ENCODE data around the gene ARMC3. TPM values are rescaled to one million over a fixed set of nuclear protein-coding genes. Genes with fewer than 3 reads are reported as not detected.

Gene ARMC3
- total RNA-seq, 2 experiments from 2014 or later = not detected

GRCh38 chr10:22980822-22981221 is 53.0 kb downstream of the ARMC3 start:
- no peak for DNase-seq
- H3K27me3 Mint-ChIP-seq (ENCODE audit: low read depth) = peaks cover 14% of the 10 kb centered on the region
- POLR2A ChIA-PET = interaction anchor here (0.5 kb wide), 1 partner anchor 1509 kb away, joined by 3 read pairs; no protein-coding TSS in a partner anchor
- no peak overlapping the region for H3K27ac Mint-ChIP-seq
- H3K9me3 Mint-ChIP-seq (ENCODE audit: insufficient read depth) = no peaks in the 10 kb centered on the region
- no peak for ATAC-seq
- H3K4me3 Mint-ChIP-seq = no peak overlapping the region
- CTCF ChIA-PET = interaction anchor here (0.6 kb wide), 1 partner anchor 371 kb away, joined by 3 read pairs; no protein-coding TSS in a partner anchor
- H3K36me3 Mint-ChIP-seq (ENCODE audit: low read depth) = no peaks in the 10 kb centered on the region
- peaks cover 7% of the 10 kb centered on the region for H3K4me1 Mint-ChIP-seq (ENCODE audit: low read depth)

GRCh38 chr10:22984066-22984465 is 56.2 kb downstream of the ARMC3 start:
- Mint-ChIP-seq H3K9me3 (ENCODE audit: insufficient read depth) (no peaks in the 10 kb centered on the region), H3K4me3 (no peak overlapping the region), H3K27me3 (ENCODE audit: low read depth) (peaks cover 4% of the 10 kb centered on the region), H3K27ac (no peak overlapping the region), H3K36me3 (ENCODE audit: low read depth) (no peaks in the 10 kb centered on the region), H3K4me1 (ENCODE audit: low read depth) (peaks cover 15% of the 10 kb centered on the region)
- CTCF ChIA-PET = interaction anchor here (1.5 kb wide), 1 partner anchor 410 kb away, joined by 9 read pairs; no protein-coding TSS in a partner anchor
- DNase-seq (no peak), ATAC-seq (no peak)
- POLR2A ChIA-PET = no interaction called here

GRCh38 chr10:22986771-22987542 is 59.1 kb downstream of the ARMC3 start:
- Mint-ChIP-seq H3K27me3 (ENCODE audit: low read depth) (peaks cover 7% of the 10 kb centered on the region), H3K36me3 (ENCODE audit: low read depth) (no peaks in the 10 kb centered on the region), H3K4me1 (ENCODE audit: low read depth) (peaks cover 21% of the 10 kb centered on the region), H3K27ac (no peak overlapping the region), H3K9me3 (ENCODE audit: insufficient read depth) (no peaks in the 10 kb centered on the region), H3K4me3 (no peak overlapping the region)
- ATAC-seq (no peak), DNase-seq (no peak)
- ChIA-PET POLR2A (no interaction called here), CTCF (interaction anchor here (1.0 to 4.6 kb wide), 8 partner anchors 10 to 996 kb away, joined by 3 to 44 read pairs (median 4); no protein-coding TSS in a partner anchor)

GRCh38 chr10:22988581-22989360 is 60.9 kb downstream of the ARMC3 start:
- no peak overlapping the region for H3K4me3 Mint-ChIP-seq
- POLR2A ChIA-PET = interaction anchor here (0.6 kb wide), 1 partner anchor 985 kb away, joined by 3 read pairs; the partner anchor contains the start of gene DNAJC1
- no peak overlapping the region for H3K27ac Mint-ChIP-seq
- H3K27me3 Mint-ChIP-seq (ENCODE audit: low read depth) = peaks cover 11% of the 10 kb centered on the region
- CTCF ChIA-PET = interaction anchor here (0.6 to 4.6 kb wide), 55 partner anchors 9 to 1010 kb away, joined by 3 to 44 read pairs (median 4); no protein-coding TSS in a partner anchor
- peaks cover 21% of the 10 kb centered on the region for H3K4me1 Mint-ChIP-seq (ENCODE audit: low read depth)
- DNase-seq = peak; percentile 78
- H3K36me3 Mint-ChIP-seq (ENCODE audit: low read depth) = no peaks in the 10 kb centered on the region
- ATAC-seq = peak; percentile 71
- H3K9me3 Mint-ChIP-seq (ENCODE audit: insufficient read depth) = no peaks in the 10 kb centered on the region

GRCh38 chr10:22990443-22990842 is 62.6 kb downstream of the ARMC3 start:
- Mint-ChIP-seq H3K9me3 (ENCODE audit: insufficient read depth) (no peaks in the 10 kb centered on the region), H3K4me1 (ENCODE audit: low read depth) (peaks cover 16% of the 10 kb centered on the region), H3K36me3 (ENCODE audit: low read depth) (no peaks in the 10 kb centered on the region), H3K27me3 (ENCODE audit: low read depth) (peaks cover 19% of the 10 kb centered on the region), H3K27ac (no peak overlapping the region), H3K4me3 (no peak overlapping the region)
- CTCF ChIA-PET = interaction anchor here (1.2 to 4.6 kb wide), 10 partner anchors 13 to 1003 kb away, joined by 3 to 44 read pairs (median 6); no protein-coding TSS in a partner anchor
- ATAC-seq (no peak), DNase-seq (no peak)
- POLR2A ChIA-PET = interaction anchor here (0.6 kb wide), 1 partner anchor 650 kb away, joined by 3 read pairs; no protein-coding TSS in a partner anchor

- DNase-seq = peak; percentile 55
- CTCF ChIA-PET = no interaction called here
- ATAC-seq = peak; percentile 66
- Mint-ChIP-seq H3K4me3 (no peak overlapping the region), H3K27ac (no peak overlapping the region), H3K9me3 (ENCODE audit: insufficient read depth) (no peaks in the 10 kb centered on the region), H3K27me3 (ENCODE audit: low read depth) (peaks cover 28% of the 10 kb centered on the region), H3K36me3 (ENCODE audit: low read depth) (no peaks in the 10 kb centered on the region), H3K4me1 (ENCODE audit: low read depth) (peaks cover 16% of the 10 kb centered on the region)
- POLR2A ChIA-PET = no interaction called here
Observed at GRCh38 chr10:22992075-22992474, 64.2 kb downstream of the ARMC3 start.

GRCh38 chr10:22992621-22993020 is 64.8 kb downstream of the ARMC3 start:
- ATAC-seq (no peak), DNase-seq (no peak)
- ChIA-PET CTCF (no interaction called here), POLR2A (no interaction called here)
- Mint-ChIP-seq H3K36me3 (ENCODE audit: low read depth) (no peaks in the 10 kb centered on the region), H3K27ac (no peak overlapping the region), H3K27me3 (ENCODE audit: low read depth) (peaks cover 28% of the 10 kb centered on the region), H3K9me3 (ENCODE audit: insufficient read depth) (no peaks in the 10 kb centered on the region), H3K4me1 (ENCODE audit: low read depth) (peaks cover 16% of the 10 kb centered on the region), H3K4me3 (no peak overlapping the region)

GRCh38 chr10:22993314-22993713 is 65.5 kb downstream of the ARMC3 start:
- ATAC-seq = no peak
- CTCF ChIA-PET = interaction anchor here (1.0 to 1.1 kb wide), 2 partner anchors 420 to 1000 kb away, joined by 3 read pairs; no protein-coding TSS in a partner anchor
- H3K4me1 Mint-ChIP-seq (ENCODE audit: low read depth) = peaks cover 14% of the 10 kb centered on the region

GRCh38 chr10:22997096-22997495 is 69.2 kb downstream of the ARMC3 start:
- Mint-ChIP-seq H3K9me3 (ENCODE audit: insufficient read depth) (no peaks in the 10 kb centered on the region), H3K27me3 (ENCODE audit: low read depth) (peaks cover 27% of the 10 kb centered on the region), H3K27ac (no peak overlapping the region), H3K4me3 (no peak overlapping the region), H3K36me3 (ENCODE audit: low read depth) (no peaks in the 10 kb centered on the region), H3K4me1 (ENCODE audit: low read depth) (peaks cover 1% of the 10 kb centered on the region)
- DNase-seq (no peak), ATAC-seq (no peak)
- ChIA-PET CTCF (interaction anchor here (1.2 to 2.0 kb wide), 2 partner anchors 9 to 424 kb away, joined by 5 read pairs; no protein-coding TSS in a partner anchor), POLR2A (no interaction called here)

More at GRCh38 chr10:22993314-22993713, 65.5 kb downstream of the ARMC3 start:
- H3K9me3 Mint-ChIP-seq (ENCODE audit: insufficient read depth) = no peaks in the 10 kb centered on the region
- POLR2A ChIA-PET = no interaction called here
- H3K27ac Mint-ChIP-seq = no peak overlapping the region
- H3K36me3 Mint-ChIP-seq (ENCODE audit: low read depth) = no peaks in the 10 kb centered on the region
- DNase-seq = no peak
- peaks cover 32% of the 10 kb centered on the region for H3K27me3 Mint-ChIP-seq (ENCODE audit: low read depth)
- no peak overlapping the region for H3K4me3 Mint-ChIP-seq

- DNase-seq (no peak), ATAC-seq (no peak)
- Mint-ChIP-seq H3K4me3 (no peak overlapping the region), H3K36me3 (ENCODE audit: low read depth) (no peaks in the 10 kb centered on the region), H3K4me1 (ENCODE audit: low read depth) (no peaks in the 10 kb centered on the region), H3K27ac (no peak overlapping the region), H3K9me3 (ENCODE audit: insufficient read depth) (no peaks in the 10 kb centered on the region), H3K27me3 (ENCODE audit: low read depth) (peaks cover 31% of the 10 kb centered on the region)
- CTCF ChIA-PET = interaction anchor here (0.6 to 2.0 kb wide), 4 partner anchors 9 to 442 kb away, joined by 3 to 5 read pairs (median 4); no protein-coding TSS in a partner anchor
- POLR2A ChIA-PET = no interaction called here
Observed at GRCh38 chr10:22998091-22998490, 70.2 kb downstream of the ARMC3 start.

- ATAC-seq (no peak), DNase-seq (no peak)
- no peaks in the 10 kb centered on the region for H3K4me1 Mint-ChIP-seq (ENCODE audit: low read depth)
- no peak overlapping the region for H3K4me3 Mint-ChIP-seq
- CTCF ChIA-PET = interaction anchor here (1.1 kb wide), 1 partner anchor 11 kb away, joined by 4 read pairs; no protein-coding TSS in a partner anchor
- no peak overlapping the region for H3K27ac Mint-ChIP-seq
- peaks cover 27% of the 10 kb centered on the region for H3K27me3 Mint-ChIP-seq (ENCODE audit: low read depth)
- H3K36me3 Mint-ChIP-seq (ENCODE audit: low read depth) = no peaks in the 10 kb centered on the region
- H3K9me3 Mint-ChIP-seq (ENCODE audit: insufficient read depth) = no peaks in the 10 kb centered on the region
- POLR2A ChIA-PET = no interaction called here
Observed at GRCh38 chr10:22999942-23000341, 72.1 kb downstream of the ARMC3 start.
